Activated T-cell treated with anti-CD3 and anti-CD28 coated beads for 48 hours (primary cell): ENCODE data around the gene MTFR2.

Source experiments
- DNase-seq: peaks from one replicate; pipeline ENCODE4 v3.0.0-alpha.2; 2020; ENCODE audit warnings: low read depth

Gene MTFR2

DNA sequence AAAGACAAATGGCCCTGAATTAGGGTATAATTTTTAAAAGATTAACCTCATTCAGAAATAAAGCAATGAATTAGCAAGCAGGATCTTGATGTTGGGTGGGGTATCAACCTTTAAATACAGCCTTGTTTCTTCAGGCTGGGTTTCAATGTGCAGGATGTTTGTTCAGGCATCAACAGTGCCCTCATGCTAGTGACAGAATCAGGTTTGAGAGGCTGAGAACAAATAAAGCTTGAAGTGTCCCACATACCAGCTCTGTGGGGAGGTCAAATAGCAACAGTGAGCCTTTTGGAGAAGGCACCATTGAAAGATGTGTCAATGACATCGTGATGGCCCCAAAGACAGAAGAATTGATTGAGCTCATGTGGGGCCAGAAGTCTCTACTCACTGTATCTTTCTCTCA is 68.2 kb downstream of the MTFR2 start:
- no peak for DNase-seq

DNA sequence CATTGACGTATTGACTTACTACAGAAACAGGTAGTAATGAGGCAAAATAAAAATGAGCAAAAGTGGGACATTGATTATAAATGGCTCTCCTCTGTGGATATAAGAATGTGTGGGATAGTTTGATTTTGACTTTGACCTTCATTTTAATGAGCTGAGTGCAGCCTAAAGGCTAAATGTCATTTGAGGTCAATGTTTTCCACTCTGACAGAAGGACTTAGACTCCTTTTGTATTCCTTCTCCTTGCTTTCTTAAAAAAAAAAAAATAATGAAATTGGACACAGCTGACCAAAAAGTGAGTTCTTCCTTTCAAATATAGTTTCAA is 68.6 kb downstream of the MTFR2 start:
- no peak for DNase-seq
